ENCODE data around the gene RP2.

RP2 gene

DNA sequence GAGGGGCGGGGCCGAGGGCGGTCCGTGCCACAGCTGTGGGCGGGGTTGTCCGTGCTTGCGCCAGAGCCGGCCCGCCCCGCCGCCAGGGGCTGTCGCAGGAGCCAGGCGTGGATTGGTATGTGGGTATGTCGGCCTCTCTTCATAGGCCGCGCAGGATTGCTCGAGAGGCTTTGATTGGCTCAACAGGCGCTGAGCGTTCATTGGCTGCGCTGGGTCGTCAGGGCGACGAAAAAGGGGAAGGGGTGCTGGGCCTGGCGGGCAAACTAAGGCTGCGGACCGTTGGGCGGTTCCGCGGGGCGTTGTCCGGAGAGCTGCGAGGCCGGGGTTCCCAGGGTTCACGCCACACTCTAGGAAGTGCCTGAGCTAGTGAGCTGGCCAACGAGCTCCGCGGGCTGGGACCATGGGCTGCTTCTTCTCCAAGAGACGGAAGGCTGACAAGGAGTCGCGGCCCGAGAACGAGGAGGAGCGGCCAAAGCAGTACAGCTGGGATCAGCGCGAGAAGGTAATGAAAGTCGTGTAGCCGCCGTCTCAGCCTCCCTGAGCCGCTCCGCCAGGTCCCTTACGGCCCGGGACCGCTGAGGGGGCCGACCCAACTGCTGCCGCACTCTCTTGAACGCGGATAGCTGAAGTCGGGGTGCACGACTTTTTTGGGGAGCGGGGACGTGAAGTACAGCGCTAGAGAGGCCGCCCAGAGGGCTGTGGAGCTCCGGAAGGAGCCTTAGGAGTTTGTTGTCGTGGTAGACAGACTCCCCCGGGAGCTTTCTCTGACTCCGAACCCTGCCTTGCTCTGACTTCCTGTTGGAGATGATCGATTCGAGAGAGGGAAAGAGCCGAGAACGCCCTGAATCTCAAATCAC lies at the start of gene RP2:
Gene RP2 (plus strand): TSS at position 343 of the 857 bp plus-strand sequence. CDS start 58 bp downstream, at position 401.
- peak; percentile 31 to 93 (median 83) for DNase-seq

DNA sequence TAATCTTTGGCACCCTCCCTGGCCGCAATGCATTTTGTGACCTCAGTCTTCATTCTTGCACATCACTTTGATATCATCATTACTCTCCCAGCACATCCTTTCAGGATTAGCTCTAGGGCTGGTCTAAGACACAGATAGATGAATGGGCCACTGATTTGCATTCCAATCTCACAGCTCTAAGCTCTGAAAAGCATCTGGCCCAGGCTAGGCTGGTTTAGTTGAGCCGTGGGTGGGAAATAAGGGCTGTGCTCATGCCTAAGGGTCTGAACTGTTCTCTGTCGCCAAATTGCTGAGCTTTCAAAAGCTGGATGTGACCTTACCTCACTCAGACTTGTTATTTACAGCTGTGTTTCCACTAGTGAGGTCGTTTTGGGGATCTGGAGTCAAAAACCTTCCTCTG lies 47.9 kb upstream of the RP2 start:
- DNase-seq, result no peak

DNA sequence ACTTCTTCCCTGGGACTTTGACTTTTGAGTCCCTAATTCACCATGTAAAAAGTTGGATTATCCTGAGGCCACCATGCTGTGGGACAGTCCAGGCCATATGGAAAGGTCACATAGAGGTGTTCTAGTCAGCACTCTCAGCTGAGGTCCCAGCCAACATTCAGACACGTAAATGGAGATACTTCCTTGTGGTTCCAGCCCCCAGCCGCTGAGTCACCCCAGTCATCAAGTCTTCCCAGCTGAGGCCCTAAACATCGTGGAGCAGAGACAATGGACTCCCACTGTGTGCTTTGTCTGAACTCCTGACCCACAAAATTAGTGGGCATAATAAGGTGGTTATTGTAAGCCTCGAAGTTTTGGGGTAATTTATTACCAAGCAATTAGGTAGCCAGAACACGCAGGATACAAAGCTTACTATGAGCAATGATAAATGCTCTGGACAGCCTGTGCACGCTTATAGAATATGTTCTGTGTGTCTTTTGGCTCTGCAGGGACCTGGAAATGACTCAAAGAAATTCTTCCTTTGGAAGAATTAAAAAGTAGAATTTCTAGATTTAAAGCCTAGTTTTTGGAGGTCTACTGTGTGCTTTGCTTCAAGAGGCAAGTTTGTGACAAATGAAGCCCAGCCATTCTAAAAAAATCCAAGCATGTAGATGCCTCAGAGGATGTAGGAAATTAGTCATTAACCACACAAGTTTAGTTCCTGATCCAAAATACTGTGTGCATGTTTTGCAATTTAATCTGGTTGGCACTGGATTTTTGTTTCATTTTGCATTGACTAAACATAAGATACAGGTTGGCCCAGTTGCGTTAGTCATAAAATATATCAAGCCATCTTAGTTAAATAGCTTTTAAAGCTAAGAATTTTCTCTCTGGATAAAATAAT lies 44.7 kb upstream of the RP2 start:
- DNase-seq, result no peak

DNA sequence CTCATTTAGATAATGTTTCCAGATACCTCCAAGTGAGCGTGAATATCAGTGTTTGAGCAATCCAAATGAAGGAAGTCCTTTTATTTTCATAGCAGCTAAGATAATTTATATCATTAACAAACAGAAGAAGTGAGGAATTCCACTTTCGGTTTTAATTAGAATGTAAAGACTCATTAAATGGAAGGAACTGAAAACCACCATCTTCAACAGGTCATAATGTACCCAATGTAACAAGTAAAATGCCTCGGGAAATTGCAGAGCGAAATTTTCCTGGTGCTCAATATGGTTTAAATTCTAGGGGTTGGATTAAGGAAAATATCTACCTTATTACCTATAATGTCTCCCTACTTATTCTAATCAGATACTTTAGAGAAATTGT lies 44.0 kb upstream of the RP2 start:
- no peak for DNase-seq

DNA sequence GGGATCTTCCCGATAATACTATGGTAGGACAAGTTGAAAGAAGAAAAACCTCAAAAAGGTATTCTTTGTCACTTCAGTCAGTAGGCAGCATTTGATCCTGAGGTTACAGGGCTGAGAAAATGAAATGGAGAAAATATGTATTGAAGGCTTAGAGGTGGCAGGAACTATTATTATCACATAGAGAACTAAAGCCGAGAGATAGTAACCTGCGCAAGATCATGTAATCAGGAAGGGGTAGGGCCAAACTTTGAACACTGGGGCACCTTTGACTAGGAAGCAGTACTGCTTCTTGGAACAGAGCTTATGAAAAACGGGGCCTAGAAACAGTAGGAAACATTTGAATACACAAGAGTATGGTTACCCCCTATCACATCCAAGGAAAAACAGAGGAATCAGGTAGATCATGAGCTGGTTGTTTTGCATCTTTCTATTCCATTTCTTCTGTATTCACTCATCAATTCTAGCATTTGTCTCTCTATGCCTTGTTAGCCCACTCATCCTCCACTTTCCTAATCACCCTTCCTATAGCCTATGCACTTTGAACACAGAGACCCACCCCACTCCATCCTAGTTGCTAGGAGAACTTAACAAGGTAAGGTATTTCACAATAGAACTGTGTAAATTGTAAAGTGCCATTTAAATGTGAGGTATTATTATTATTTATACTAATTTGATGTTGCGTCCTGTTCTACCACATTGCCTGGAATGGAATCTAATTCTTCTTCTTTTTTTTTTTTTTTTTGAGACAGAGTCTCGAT lies 43.3 kb upstream of the RP2 start:
- DNase-seq, result no peak

DNA sequence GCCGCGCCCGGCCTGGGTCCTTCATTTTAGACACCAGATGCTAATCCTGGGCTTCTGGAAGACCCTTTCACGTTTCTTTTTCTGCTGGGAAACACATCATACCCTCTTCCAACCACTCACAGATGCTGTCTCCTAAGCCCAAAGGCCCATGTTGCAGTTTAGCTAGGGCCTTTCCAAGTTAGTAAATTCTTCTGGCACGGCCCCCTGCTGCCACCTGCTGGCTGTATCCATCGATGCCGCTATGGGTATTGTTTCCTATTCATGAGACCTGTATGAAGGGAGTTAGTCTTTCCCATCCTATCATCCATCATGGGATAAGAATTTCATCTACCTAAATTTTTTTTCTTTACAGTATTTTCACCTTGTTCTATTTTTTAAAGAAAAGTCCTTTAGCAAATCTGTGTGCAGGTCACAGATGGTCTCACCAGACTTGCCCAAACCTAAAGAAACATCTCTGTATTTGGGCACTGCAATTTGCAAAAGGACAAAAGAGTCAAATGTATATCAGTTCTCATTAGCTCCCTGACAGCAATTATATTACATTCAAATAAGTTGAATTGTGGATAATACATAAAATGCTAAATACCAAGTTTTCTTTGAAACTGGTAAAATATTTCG lies 40.2 kb upstream of the RP2 start:
- DNase-seq, result peak in 50 of 56 donors; percentile 0 to 85 (median 22)

DNA sequence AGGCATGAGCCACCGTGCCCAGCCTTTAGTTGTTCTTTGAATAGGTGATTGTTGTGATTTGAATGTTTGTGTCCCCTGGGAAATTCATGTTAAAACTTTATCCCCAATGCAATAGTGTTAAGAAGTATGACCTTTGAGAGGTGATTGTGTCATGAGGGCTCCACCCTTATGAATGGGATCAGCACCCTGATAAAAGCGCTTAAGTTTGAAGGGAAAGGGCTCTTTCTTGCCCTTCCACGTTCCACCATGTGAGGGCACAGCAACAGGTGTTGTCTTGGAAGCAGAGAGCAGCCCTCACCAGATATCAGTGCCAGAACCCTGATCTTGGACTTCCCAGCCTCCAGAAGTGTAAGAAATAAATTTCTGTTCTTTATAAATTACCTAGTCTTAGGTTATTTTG lies 33.7 kb upstream of the RP2 start:
- no peak for DNase-seq

DNA sequence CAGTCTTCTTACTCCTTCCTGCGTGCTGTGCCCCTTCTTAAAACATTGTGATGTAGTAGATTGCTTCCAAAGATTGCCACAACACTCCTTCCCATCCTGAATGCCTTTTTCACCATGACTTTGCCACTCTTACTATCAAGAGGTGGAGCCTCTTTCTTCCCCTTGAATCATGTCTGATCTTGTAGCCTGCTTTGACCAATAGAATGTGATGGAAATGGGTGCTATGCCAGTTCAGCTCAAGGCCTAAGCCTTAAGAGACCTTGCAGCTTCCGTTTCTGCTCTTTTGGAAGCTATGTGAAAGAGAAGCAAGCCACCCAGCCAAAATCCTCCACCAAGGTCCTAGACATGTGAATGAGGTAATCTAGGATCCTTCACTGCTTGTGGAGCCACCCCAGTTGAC lies 31.6 kb upstream of the RP2 start:
- no peak for DNase-seq

DNA sequence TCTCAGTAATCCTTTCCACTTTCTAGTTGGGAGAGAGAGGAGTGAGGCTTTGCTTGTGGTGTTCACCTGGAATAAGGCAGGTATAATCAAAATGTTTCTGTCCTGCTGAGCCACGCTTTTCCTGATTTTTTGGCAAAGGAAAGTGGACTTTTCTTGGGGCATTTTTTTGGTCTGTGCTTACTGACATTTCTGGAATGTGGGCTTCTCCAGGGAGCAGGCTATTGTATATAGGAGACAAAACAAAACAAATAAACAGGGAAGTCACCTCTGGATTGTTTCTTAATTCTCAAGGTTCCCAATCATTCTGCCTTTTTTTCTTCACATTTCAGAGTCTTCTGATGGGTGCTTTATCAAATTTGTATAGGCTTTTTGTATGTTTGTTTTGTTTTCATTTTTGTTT lies 25.7 kb upstream of the RP2 start:
- no peak for DNase-seq

DNA sequence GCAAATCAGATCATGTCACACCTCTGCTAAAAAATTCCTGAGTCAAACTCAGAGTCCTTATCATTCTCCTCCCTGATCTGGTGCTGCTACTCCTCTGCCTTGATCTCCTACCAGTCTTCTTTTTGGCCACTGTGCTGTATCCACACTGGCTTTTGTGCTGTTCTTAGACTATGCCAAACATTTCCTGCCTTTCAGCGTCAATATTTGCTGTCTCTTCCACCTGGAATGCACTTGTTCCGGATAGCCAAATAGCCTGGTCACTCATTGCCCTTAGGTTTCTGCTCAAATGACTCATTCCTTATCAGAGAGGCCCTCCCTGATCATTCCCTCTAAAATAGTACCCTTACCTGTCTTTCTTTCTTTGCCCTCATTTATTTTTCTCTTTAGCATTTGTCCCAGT lies 24.4 kb upstream of the RP2 start:
- no peak for DNase-seq

DNA sequence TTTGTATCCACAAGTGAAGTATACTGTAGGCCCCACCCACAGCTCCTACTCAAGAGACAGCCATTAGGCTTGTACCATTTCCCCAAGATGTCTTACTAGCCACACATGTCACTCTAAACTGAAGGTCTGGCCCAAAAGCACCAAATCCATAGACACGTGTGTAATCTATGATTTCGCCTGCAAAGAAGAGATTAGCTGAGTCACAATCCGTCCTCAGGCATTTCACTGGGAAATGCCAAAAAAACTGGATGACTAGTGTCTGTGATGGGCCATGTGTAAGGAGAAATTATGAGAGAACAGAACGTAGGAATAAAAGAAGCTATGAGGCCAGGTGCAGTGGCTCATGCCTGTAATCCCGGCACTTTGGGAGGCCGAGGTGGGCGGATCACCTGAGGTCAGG lies 21.9 kb upstream of the RP2 start:
- DNase-seq, result no peak

DNA sequence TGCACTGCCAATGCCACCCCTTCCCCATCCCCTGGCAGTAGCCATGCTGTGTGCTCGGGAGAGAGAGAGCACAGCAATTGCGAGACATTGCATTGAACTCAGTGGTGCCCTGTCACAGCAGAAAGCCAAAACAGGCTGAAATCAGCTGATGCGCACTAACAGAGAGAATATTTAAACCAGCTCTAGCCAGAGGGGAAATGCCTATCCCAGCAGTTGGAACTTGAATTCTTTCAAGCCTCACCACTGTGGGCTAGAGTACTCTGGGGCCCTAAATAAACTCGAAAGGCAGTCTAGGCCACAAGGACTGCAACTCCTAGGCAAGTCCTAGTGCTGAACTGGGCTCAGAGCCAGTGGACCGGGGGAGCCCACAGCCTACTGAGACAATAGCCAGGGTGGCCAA lies 17.7 kb upstream of the RP2 start:
- no peak for DNase-seq

DNA sequence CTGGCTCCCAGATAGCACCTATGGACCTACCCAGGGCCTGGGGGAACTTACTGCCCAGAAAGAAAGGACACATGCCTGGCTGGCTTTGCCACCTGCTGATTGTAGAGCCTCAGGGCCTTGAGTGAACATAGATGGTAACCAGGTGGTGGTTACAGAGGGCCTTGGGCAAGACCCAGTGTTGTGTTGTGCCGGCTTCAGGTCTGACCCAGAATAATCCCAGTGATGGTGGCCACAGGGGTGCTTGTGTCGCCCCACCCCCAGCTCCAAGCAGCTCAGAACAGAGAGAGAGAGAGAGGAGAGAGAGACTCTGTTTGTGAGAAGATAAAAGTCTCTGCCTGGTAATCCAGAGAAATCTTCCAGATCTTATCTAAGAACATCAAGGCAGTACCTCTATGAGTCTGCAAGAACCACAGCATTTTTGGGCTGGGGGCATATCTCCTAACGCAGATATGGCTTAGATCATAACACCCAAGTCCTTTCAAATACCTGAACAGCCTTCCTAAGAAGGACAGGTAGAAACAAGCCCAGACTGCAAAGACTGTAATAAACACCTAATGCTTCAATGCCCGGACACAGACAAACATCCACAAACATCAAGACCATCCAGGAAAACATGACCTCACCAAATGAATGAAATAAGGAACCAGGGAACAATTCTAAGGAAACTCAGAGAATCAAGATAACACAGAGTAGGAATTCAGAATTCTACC lies 16.3 kb upstream of the RP2 start:
- DNase-seq, result no peak

DNA sequence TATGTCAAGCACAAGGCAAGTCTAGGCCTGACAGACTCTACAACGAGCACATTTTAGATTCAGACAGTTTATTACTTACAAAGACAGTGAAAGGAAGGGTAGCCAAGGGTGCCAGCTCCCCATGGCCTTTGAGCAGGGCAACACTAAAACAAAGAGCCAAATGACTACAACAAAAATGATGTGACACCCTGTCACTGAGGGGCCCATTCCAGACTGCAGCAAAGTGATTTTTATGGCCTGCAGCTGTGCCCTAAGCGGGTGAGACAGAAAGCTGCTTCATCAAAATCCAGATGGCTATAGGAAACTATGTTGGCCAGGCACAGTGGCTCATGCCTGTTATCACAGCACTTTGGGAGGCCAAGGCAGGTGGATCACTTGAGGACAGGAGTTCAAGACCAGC lies 13.4 kb upstream of the RP2 start:
- DNase-seq, result no peak

DNA sequence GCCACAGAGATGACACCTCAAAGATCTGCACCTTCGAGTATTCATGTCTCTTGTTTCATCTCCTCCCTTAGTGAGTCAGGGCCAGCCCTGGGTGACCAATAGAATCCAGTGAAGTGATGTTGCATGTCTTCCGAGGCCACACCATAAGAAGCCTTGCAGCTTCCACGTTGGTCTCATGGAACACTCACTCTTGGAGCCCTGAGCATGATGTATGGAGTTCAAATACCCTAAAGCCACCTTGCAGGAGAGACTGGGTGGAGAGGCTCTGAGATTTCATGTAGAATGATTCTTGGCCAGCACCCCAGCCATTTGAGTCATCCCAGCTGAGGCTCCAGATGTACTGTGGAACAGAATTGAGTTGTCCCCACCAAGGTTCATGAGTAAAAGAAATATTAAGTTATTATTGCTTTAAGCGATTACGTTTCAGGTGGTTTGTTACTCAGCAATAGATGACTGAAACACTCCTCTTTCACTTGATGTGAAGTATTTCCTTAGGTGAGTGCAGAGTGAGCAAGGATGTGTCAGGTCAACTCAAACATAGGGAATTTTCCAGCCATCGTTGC lies 5.0 kb upstream of the RP2 start:
- no peak for DNase-seq

DNA sequence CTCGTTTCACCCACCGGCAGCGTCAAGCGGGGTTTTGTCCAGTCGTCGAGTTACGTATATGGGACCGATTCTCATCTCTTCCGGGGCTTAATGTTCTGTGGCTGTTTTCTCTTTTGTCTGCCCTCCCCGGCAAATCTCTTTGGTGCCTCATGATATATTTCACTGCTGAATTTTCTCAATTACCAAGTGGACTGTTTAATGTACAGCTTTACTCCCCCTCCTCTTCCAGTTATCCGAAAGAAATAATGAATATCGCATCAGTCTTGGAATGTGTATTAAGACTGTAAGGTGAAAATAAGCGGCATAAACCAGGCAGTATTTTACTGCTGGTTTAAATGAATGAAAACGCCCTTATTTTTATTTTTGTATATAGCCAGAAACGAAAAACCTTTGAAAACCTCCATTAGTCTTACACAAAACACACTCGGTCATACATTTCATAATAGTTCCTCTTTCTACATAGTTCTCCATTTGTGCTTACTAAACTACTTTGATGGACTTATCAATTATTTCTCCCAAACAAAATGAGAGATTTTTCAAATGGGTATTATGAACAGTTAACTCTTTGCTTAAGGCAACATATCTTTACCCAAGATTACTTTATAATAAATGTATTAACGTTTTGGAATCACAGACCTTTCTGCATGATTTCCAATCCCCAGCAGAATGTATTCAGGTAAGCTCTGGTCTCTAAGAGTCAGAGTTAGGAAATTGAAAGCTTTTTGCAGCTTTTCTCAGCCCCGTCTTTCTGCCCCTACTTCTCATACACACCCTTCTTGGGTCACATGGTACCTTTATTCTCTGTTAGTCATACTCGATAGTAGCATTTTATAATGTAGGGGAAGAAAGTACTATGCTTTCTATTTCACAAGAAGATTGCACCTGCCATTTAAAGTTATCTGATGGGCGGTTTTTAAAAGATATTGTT lies 979 bp downstream of the RP2 start:
- DNase-seq, result peak in 2 of 56 donors; percentile 2 to 12

DNA sequence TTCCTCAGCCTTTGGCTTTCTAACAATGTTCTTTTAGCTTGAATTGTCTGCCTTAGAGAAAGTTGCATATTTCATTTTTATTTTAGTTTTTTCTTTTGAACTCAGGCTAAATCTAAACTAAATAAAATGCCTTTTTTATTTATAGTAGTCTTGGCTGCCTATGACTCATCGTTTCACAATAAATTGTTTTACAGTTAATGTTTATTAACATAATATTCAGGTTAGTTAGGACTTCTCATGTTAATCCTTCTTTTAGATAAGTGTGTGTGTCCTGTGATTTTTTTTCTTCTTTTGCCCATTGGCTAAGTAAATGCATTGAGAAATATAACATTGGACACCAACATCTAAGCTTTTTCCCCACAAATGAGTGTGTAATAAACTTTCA lies 1.6 kb downstream of the RP2 start:
- no peak for DNase-seq

DNA sequence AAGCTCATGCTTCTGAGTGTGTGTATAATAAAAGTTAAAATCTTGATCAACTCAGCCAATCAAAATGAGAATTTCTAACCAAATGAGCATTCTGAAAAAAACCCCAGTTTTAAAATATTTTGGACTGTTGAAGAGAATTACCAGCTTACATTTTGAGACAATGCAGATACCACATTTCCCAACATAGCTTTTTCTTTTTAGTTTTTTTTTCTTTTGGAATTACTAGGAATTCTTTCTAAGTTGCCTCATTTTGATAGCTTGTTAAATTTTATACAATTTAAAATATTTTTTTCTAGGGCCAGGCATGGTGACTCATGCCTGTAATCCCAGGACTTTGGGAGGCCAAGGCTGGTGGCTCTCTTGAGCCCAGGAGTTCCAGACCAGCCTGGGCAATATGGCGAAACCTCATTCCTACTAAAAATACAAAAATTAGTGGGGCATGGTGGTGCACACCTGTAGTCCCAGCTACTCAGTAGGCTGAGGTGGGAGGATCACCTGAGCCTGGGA lies 2.2 kb downstream of the RP2 start:
- DNase-seq, result no peak

DNA sequence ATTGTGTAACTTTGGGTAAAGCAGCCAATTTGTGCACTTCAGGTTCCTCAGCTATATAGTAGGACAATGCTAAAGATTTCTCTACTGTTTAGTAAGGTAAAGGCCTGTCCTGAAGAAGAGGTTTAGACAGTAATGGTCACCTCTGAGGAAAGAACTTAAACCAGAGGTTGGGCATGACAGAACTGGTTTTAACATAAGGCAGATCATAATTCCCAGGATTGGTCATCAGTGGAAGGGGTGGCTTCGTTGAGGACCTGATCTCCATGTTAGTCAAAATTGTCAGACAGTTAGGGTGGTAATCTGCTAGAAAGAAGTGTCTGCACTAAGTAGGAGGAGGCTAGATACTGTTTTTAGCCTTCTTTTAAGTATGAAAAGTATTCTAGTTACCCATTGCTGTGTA lies 4.1 kb downstream of the RP2 start:
- DNase-seq, result no peak
